ENCODE results near the gene MED17.

MED17 gene

GRCh38 chr11:93845181-93846092 is 61.4 kb downstream of the MED17 start:
- no peak for TF ChIP-seq CTCF (IDR thresholded peaks at IDR 0.05; ENCODE audit: control insufficient read depth, extremely low read depth, insufficient read depth)
- no peak overlapping the region for H3K4me3 ChIP-seq (ENCODE audit: low read depth, low read length)
- no peak for DNase-seq (ENCODE audit: low read depth)

DNA sequence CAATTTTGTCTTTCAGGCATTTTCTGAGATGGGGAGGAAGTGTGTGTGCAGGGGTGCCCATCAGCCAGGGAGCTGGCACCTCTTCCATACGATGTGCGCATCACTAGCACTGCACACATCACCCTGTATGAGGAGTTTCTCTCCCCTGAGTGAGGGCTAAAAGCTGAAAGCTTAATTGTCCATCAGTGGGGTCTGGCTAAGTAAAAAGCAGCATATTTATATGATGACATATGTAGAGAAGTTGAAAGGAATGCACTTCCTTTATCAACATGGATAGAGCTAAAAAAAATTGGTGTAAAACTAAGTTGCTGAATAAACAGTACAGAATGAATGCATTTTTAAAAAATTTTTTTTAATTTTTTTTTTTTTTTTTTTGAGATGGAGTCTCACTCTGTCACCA is 62.3 kb downstream of the MED17 start:
- DNase-seq (ENCODE audit: low read depth) = no peak
- TF ChIP-seq CTCF (IDR thresholded peaks at IDR 0.05; ENCODE audit: control insufficient read depth, extremely low read depth, insufficient read depth) = no peak
- no peak overlapping the region for H3K4me3 ChIP-seq (ENCODE audit: low read depth, low read length)

DNA sequence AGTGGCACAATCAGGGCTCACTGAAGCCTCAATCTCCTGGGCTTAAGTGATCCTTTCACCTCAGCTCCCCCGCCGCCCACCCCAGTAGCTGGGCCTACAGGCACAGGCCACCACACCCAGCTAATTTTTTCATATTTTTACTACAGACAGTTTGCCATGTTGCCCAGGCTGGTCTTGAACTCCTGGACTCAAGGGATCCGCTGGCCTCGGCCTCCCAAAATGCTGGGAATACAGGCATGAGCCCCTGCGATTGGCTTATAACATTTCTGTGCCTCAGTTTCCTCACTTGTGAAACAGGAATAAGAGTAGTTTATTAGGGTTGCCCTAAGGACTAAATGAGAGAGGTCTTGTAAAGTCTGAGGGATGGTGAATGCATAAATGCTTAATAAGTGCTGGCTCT is 65.1 kb downstream of the MED17 start:
- no peak for DNase-seq (ENCODE audit: low read depth)
- no peak for TF ChIP-seq CTCF (IDR thresholded peaks at IDR 0.05; ENCODE audit: control insufficient read depth, extremely low read depth, insufficient read depth)
- no peak overlapping the region for H3K4me3 ChIP-seq (ENCODE audit: low read depth, low read length)

- TF ChIP-seq CTCF (IDR thresholded peaks at IDR 0.05; ENCODE audit: control insufficient read depth, extremely low read depth, insufficient read depth) = no peak
- no peak overlapping the region for H3K4me3 ChIP-seq (ENCODE audit: low read depth, low read length)
- DNase-seq (ENCODE audit: low read depth) = no peak
Measured at GRCh38 chr11:93849751-93850593, 65.9 kb downstream of the MED17 start.

DNA sequence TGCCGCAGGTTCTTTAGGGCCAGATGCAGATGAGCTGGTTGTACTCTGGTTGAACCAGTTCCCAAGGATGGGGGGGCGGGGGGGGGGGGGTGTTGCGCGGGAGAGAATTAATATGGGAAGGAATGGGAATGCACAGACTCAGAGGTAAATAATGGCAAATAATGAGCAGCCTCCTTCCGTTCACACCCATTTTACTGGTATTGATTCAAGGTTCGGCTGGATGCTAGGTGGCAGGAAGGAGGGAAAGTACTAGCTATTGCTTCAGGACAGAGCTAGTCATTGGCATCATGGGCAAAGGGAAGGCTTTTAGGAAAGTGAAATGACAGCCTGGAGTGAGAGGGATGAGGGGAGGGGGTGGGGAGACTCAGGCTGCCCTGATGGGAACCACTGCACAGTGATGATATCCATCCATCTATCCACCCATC is 66.5 kb downstream of the MED17 start, which contains the start of gene VSTM5:
Gene VSTM5 (minus strand): TSS at position 25 of the 425 bp plus-strand sequence. CDS start 116 bp downstream, outside the sequence.
- TF ChIP-seq CTCF (IDR thresholded peaks at IDR 0.05; ENCODE audit: control insufficient read depth, extremely low read depth, insufficient read depth) = no peak
- DNase-seq (ENCODE audit: low read depth) = no peak
- no peak within 1 kb of the TSS for H3K4me3 ChIP-seq (ENCODE audit: low read depth, low read length)

- TF ChIP-seq CTCF (IDR thresholded peaks at IDR 0.05; ENCODE audit: control insufficient read depth, extremely low read depth, insufficient read depth) = no peak
- no peak for DNase-seq (ENCODE audit: low read depth)
- no peak overlapping the region for H3K4me3 ChIP-seq (ENCODE audit: low read depth, low read length)
Measured at GRCh38 chr11:93852242-93852641, 68.2 kb downstream of the MED17 start.

Data from LNCaP clone FGC (cell line).